HG03196 (cell line): ENCODE data around the gene SLC26A2.

ENCODE experiments used
- ATAC-seq: cut with Tn5 transposase; IDR thresholded peaks from one replicate; pipeline ENCODE4 v1.9.1; 2021; ENCODE audit not compliant: unreplicated experiment

Gene SLC26A2

GRCh38 chr5:149961186-149961685 is 678 bp downstream of the SLC26A2 start:
- no peak for ATAC-seq

- no peak for ATAC-seq
Observed at GRCh38 chr5:149961957-149962409, 1.4 kb downstream of the SLC26A2 start.

- no peak for ATAC-seq
Observed at GRCh38 chr5:149962601-149963300, 2.2 kb downstream of the SLC26A2 start.

GRCh38 chr5:149963729-149964128 is 3.2 kb downstream of the SLC26A2 start:
- ATAC-seq = no peak

- ATAC-seq = no peak
Observed at GRCh38 chr5:149966946-149967345, 6.4 kb downstream of the SLC26A2 start.

- no peak for ATAC-seq
Observed at GRCh38 chr5:149969181-149969930, 8.8 kb downstream of the SLC26A2 start.

- no peak for ATAC-seq
Observed at GRCh38 chr5:149975409-149975808, 14.9 kb downstream of the SLC26A2 start.

GRCh38 chr5:149979896-149980295 is 19.3 kb downstream of the SLC26A2 start:
- ATAC-seq = no peak

- ATAC-seq = no peak
Observed at GRCh38 chr5:149981206-149981605, 20.6 kb downstream of the SLC26A2 start.

- ATAC-seq = no peak
Observed at GRCh38 chr5:149982505-149982904, 21.9 kb downstream of the SLC26A2 start.

GRCh38 chr5:149988126-149988525 is 27.6 kb downstream of the SLC26A2 start:
- no peak for ATAC-seq

GRCh38 chr5:149990518-149991376 is 30.2 kb downstream of the SLC26A2 start:
- ATAC-seq = peak; percentile 65

- no peak for ATAC-seq
Observed at GRCh38 chr5:149993471-149993870, 32.9 kb downstream of the SLC26A2 start.

- no peak for ATAC-seq
Observed at GRCh38 chr5:149995385-149996204, 35.0 kb downstream of the SLC26A2 start.

GRCh38 chr5:149996205-149996890 is 35.8 kb downstream of the SLC26A2 start:
- ATAC-seq = no peak

- no peak for ATAC-seq
Observed at GRCh38 chr5:149998281-149998680, 37.7 kb downstream of the SLC26A2 start.

- ATAC-seq = no peak
Observed at GRCh38 chr5:149999359-149999758, 38.8 kb downstream of the SLC26A2 start.

- ATAC-seq = no peak
Observed at GRCh38 chr5:149999866-150000255, 39.3 kb downstream of the SLC26A2 start.

GRCh38 chr5:150000256-150000989 is 39.9 kb downstream of the SLC26A2 start, which contains the start of the genes HMGXB3 and TIGD6:
TSS of gene HMGXB3 (plus strand) at chr5:150000739. CDS start at chr5:150004853, 4,114 bp downstream.
TSS of gene TIGD6 (minus strand) at chr5:150000654. CDS start at chr5:149996348, 4,306 bp downstream.
- peak; percentile 87 for ATAC-seq
